Measurements from ENCODE around the gene POLR1G. TPM values are rescaled to one million over a fixed set of nuclear protein-coding genes. Genes with fewer than 3 reads are reported as not detected.
A peak's percentile ranks its signal among the peaks of the same experiment; 100 is the strongest.

The POLR1G gene
- total RNA-seq, 1 experiment from 2014 or later: 30.5 TPM

DNA sequence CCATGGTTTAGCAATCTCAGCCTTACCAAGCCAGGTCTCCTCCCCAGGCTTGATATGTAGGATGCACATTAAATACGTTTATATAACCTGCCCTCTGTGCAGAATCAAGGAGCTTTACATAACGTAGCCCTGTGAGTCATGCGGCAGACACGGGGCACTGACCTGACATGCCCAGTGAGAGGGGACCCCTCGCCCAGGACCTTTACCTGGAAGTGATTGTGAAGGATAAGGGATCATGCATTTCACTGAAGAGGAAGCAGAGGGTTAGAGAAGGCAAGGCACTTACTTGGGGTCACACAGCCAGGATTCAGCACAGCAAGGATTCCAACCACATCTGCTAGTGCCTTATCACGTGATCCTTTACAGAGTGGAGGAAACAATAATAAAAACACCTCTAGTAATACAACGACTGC lies 42.4 kb downstream of the POLR1G start:
- Histone ChIP-seq H3K4me3 (replicated peaks in 1 of 2; ENCODE audit: low read depth in 1 of 2, low read length in 2 of 2) (no peak overlapping the region), H3K36me3 (ENCODE audit: control insufficient read depth in 1 of 2, insufficient read depth in 2 of 2, low read length in 2 of 2) (no peaks in the 10 kb centered on the region), H3K27me3 (ENCODE audit: insufficient read depth, low read length) (no peaks in the 10 kb centered on the region), H3K9me3 (ENCODE audit: control insufficient read depth in 1 of 2, insufficient read depth in 1 of 2, low read depth in 1 of 2, low read length in 2 of 2) (peaks cover 0 to 4% of the 10 kb centered on the region in 2 experiments; a peak in 1 of 4 replicates), H3K27ac (ENCODE audit: low read depth, low read length) (peak overlapping the region; percentile 38), H3K9me2 (ENCODE audit: insufficient read depth) (no peaks in the 10 kb centered on the region), H3K4me1 (ENCODE audit: control insufficient read depth in 1 of 2, insufficient read depth in 2 of 2, low read length in 2 of 2) (peaks cover 35 to 63% of the 10 kb centered on the region in 2 experiments), H3K79me2 (ENCODE audit: insufficient read depth, low read length) (no peaks in the 10 kb centered on the region), H3K4me2 (ENCODE audit: low read length) (peak overlapping the region; percentile 67), H4K20me1 (ENCODE audit: insufficient read depth) (no peaks in the 10 kb centered on the region), H2AFZ (ENCODE audit: low read depth, low read length, poor library complexity, severe bottlenecking) (no peak overlapping the region), H3K9ac (ENCODE audit: low read length) (peak overlapping the region; percentile 77)
- ATAC-seq (no peak), DNase-seq (ENCODE audit: low read depth, low spot score) (no peak)
- TF ChIP-seq, protein P1, sequence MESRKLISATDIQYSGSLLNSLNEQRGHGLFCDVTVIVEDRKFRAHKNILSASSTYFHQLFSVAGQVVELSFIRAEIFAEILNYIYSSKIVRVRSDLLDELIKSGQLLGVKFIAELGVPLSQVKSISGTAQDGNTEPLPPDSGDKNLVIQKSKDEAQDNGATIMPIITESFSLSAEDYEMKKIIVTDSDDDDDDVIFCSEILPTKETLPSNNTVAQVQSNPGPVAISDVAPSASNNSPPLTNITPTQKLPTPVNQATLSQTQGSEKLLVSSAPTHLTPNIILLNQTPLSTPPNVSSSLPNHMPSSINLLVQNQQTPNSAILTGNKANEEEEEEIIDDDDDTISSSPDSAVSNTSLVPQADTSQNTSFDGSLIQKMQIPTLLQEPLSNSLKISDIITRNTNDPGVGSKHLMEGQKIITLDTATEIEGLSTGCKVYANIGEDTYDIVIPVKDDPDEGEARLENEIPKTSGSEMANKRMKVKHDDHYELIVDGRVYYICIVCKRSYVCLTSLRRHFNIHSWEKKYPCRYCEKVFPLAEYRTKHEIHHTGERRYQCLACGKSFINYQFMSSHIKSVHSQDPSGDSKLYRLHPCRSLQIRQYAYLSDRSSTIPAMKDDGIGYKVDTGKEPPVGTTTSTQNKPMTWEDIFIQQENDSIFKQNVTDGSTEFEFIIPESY (IDR thresholded peaks at IDR 0.05; ENCODE audit: extremely low read depth, insufficient replicate concordance, low read length): no peak
- TF ChIP-seq CEBPB (IDR thresholded peaks at IDR 0.05; ENCODE audit: low read depth) (no peak), SP1 (IDR thresholded peaks at IDR 0.05; ENCODE audit: low read depth) (no peak), CBX3 (IDR thresholded peaks at IDR 0.05; ENCODE audit: low read depth) (no peak), TCF7L2 (IDR thresholded peaks at IDR 0.05; ENCODE audit: borderline replicate concordance, extremely low read depth, insufficient read depth, insufficient read length) (no peak), POLR2AphosphoS5 (IDR thresholded peaks at IDR 0.05; ENCODE audit: low read depth, low read length) (no peak), SRF (IDR thresholded peaks at IDR 0.05; ENCODE audit: low read depth) (no peak), REST (IDR thresholded peaks at IDR 0.05; ENCODE audit: low read depth) (no peak)
- intact Hi-C loops (cut with micrococcal nuclease): no loop called here
- ChIA-PET CTCF (interaction anchor here (0.7 to 3.7 kb wide), 5 partner anchors 10 to 127 kb away, joined by 3 to 10 read pairs (median 3); no protein-coding TSS in a partner anchor), RAD21 (ENCODE audit: low non-redundant PET in 1 of 2, low total read pairs in 2 of 2, uncharacterized antibody in 2 of 2, unreplicated experiment in 2 of 2) (interaction anchor here in 1 of 2 experiments (1.0 kb wide), 1 partner anchor 19 kb away, joined by 3 read pairs; the partner anchor contains the start of gene FOSB), POLR2A (interaction anchor here (1.5 to 1.9 kb wide), 2 partner anchors 9 to 19 kb away, joined by 4 to 5 read pairs; partner anchors contain the start of gene FOSB)
- no TSS peak for BruUV-seq (replicated peaks)

Data from HCT116 (cell line).